Esophagus squamous epithelium (tissue), 5 donors: ENCODE results near the gene LOXL1. TPM values are rescaled to one million over a fixed set of nuclear protein-coding genes. Genes with fewer than 3 reads are reported as not detected.
A peak's percentile ranks its signal among the peaks of the same experiment; 100 is the strongest.

Source experiments
- DNase-seq: peaks from one replicate; lab custom pipeline; 2025; lab: John Stamatoyannopoulos, UW
- H3K27ac ChIP-seq, 4 donors: fragments of 200-600 bp; sonication (generic); one replicate each; pipeline ENCODE4 v1.5.1; 2016 to 2019; ENCODE audit warnings: mild to moderate bottlenecking in 1 of 4
- H3K27me3 ChIP-seq, 4 donors: fragments of 200-600 bp; sonication (generic); 1 replicate in 3 of 4; 2 replicates in 1 of 4; pipeline versions ENCODE4 v1.5.1 to v1.6.0; 2017 to 2021; ENCODE audit warnings: antibody characterized with exemption in 1 of 4
- H3K36me3 ChIP-seq, 3 donors: fragments of 200-600 bp; sonication (generic); one replicate each; pipeline ENCODE4 v1.5.1; 2016 to 2019
- H3K4me1 ChIP-seq, 3 donors: fragments of 200-600 bp; sonication (generic); one replicate each; pipeline ENCODE4 v1.5.1; 2017 to 2019
- H3K4me3 ChIP-seq, 4 donors: fragments of 200-600 bp; sonication (generic); 1 replicate in 3 of 4; 2 replicates in 1 of 4; pipeline ENCODE4 v1.5.1; 2016 to 2019; ENCODE audit warnings: mild to moderate bottlenecking in 2 of 4, moderate library complexity in 1 of 4
- H3K9me3 ChIP-seq, 3 donors: fragments of 200-600 bp; sonication (generic); one replicate each; pipeline ENCODE4 v1.5.1; 2016 to 2019
- POLR2A ChIP-seq, 4 donors: fragments of 450-650 bp; IDR thresholded peaks; one replicate each; pipeline ENCODE4 v1.6.1; 2017; ENCODE audit warnings: antibody characterized with exemption in 4 of 4, mild to moderate bottlenecking in 4 of 4, moderate library complexity in 3 of 4
- WGBS, 2 donors: methylation state at CpG; one replicate each; pipeline ENCODE4 v1.1.5; 2018; 5-methylcytosine and 5-hydroxymethylcytosine counted together
- intact Hi-C: fragments of 100-400 bp; cut with DNase I; formaldehyde crosslinking; loops from one replicate; pipeline ENCODE4 v1.15.0; 2022
- total RNA-seq, 4 donors: library from RNA; depleted of rRNA; stranded (reverse); fragments of >200 nt; gene quantifications; one replicate each; pipeline ENCODE4 v1.1.0, GENCODE V29; 2016
- TF ChIP-seq, protein P1 (sequence below), 6 experiments: fragments of 450-650 bp in 4 of 6; fragments of 200-600 bp in 2 of 6; sonication (generic) in 2 of 6; IDR thresholded peaks; one replicate each; pipeline ENCODE4 v1.5.1; 2016 to 2019; ENCODE audit warnings: antibody characterized with exemption in 6 of 6, mild to moderate bottlenecking in 4 of 6, moderate library complexity in 4 of 6
- donor health status: DM: yes; HTN: yes; CAD: no.

Gene LOXL1
- total RNA-seq, 4 donors from 2014 or later: 4.3 to 7.7 (median 6.3) TPM

DNA sequence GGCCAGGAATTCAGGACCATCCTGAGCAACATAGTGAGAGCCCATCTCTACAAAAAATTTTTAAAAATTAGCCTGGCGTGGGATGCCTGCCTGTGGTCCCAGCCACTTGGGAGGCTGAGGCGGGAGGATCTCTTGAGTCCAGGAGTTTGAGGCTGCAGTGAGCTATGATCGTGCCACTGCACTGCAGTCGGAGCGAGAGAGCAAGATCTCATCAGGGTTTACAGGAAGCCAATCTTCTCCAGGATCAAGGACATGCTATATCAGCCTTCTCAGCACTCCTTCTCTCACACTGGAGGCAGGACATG lies 66.3 kb downstream of the LOXL1 start:
- no peak for DNase-seq
- peak overlapping the region; percentile 61 to 85 (median 72) for H3K4me3 ChIP-seq
- H3K27me3 ChIP-seq: no peaks in the 10 kb centered on the region
- H3K9me3 ChIP-seq: no peaks in the 10 kb centered on the region
- no peak for TF ChIP-seq POLR2A (IDR thresholded peaks at IDR 0.05)
- TF ChIP-seq, protein P1, sequence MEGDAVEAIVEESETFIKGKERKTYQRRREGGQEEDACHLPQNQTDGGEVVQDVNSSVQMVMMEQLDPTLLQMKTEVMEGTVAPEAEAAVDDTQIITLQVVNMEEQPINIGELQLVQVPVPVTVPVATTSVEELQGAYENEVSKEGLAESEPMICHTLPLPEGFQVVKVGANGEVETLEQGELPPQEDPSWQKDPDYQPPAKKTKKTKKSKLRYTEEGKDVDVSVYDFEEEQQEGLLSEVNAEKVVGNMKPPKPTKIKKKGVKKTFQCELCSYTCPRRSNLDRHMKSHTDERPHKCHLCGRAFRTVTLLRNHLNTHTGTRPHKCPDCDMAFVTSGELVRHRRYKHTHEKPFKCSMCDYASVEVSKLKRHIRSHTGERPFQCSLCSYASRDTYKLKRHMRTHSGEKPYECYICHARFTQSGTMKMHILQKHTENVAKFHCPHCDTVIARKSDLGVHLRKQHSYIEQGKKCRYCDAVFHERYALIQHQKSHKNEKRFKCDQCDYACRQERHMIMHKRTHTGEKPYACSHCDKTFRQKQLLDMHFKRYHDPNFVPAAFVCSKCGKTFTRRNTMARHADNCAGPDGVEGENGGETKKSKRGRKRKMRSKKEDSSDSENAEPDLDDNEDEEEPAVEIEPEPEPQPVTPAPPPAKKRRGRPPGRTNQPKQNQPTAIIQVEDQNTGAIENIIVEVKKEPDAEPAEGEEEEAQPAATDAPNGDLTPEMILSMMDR (IDR thresholded peaks at IDR 0.05): no peak
- H3K27ac ChIP-seq: peak overlapping the region; percentile 78 to 91 (median 88)
- H3K4me1 ChIP-seq: peaks cover 60 to 90% (median 68%) of the 10 kb centered on the region in 3 donors
- WGBS, 2 donors: 75 to 100% methylated on average over 1 to 5 of the region's 5 CpGs
- intact Hi-C loops: no loop called here
- H3K36me3 ChIP-seq: peaks cover 0 to 2% (median 0%) of the 10 kb centered on the region in 3 donors

DNA sequence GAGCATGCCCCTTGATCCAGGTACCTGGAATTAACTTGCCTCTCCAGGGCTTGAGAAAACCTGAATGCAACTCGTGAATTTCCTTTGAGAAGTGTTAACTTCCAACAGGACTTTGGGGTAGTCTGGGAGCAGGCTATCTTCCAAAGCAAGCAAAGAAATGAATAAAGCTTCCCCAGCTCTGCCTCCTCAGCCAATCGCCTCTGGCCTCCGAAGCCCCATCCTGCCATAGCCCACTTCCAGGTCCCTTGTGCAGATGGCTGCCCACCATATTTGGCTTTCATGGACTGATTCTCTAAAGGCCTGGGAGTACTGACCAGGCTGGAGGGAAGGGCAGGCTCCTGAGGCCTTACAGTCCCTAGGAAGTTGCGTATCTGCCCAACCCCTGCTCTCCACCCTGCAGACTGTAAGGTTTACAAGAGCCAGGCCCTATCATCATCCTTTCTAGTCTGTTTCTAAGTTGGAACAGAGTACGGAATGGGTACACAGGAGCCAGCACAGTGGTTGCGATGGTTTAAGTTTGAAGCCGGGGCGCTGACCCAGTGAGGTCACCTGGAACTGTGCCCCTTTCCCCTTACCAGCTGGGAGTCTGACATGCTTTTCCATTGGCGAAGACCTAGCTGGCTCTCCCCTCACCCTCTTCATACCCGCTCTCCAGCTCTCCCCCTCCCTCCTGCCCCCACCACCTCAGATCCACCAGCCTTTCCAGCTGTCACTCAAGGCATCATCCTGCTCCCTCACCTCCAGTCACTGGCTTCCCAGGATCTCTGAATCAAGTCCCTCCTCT lies 67.1 kb downstream of the LOXL1 start:
- 93 to 94% methylated on average over 6 to 10 of the region's 10 CpGs for WGBS, 2 donors
- peak overlapping the region in 3 of 4 donors; percentile 97 to 99 (median 99) for H3K27ac ChIP-seq
- intact Hi-C loops: no loop called here
- no peak for TF ChIP-seq POLR2A (IDR thresholded peaks at IDR 0.05)
- TF ChIP-seq, protein P1 (IDR thresholded peaks at IDR 0.05): no peak
- H3K4me3 ChIP-seq: peak overlapping the region in 2 of 4 donors; percentile 70 to 95
- H3K4me1 ChIP-seq: peaks cover 63 to 90% (median 68%) of the 10 kb centered on the region in 3 donors
- H3K9me3 ChIP-seq: no peaks in the 10 kb centered on the region
- no peaks in the 10 kb centered on the region for H3K27me3 ChIP-seq
- peaks cover 0 to 8% (median 0%) of the 10 kb centered on the region in 3 donors for H3K36me3 ChIP-seq
- no peak for DNase-seq

DNA sequence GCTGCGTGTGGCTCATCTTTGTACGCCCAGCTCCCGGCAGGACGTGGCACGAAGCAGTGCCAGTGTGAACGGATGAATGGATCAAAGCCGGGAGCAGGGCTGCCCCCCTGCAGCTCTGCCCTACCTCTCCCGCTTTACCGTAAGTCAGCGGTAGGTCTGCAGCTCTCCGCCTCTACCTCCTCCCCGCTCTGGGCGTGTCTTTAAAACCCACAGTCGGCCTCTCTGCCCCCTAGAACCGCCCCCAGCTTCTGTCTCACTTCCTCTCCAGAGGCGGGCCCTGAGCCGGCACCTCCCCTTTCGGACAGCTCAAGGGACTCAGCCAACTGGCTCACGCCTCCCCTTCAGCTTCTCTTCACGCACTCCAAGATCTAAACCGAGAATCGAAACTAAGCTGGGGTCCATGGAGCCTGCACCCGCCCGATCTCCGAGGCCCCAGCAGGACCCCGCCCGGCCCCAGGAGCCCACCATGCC lies 68.2 kb downstream of the LOXL1 start, which contains the start of gene PML:
PML (plus strand) TSS at position 304 of the 471 bp plus-strand sequence; CDS start at position 401, 97 bp downstream.
- peak in 3 of 4 donors; percentile 27 to 74 (median 57) for TF ChIP-seq POLR2A (IDR thresholded peaks at IDR 0.05)
- TF ChIP-seq, protein P1 (IDR thresholded peaks at IDR 0.05): peak in 1 of 6 experiments; percentile 28
- Histone ChIP-seq H3K4me3 (peak within 1 kb of the TSS; percentile 70 to 95 (median 80)), H3K9me3 (no peaks in the 10 kb centered on the region), H3K36me3 (peaks cover 0 to 18% (median 0%) of the 10 kb centered on the region in 3 donors), H3K4me1 (peaks cover 55 to 90% (median 68%) of the 10 kb centered on the region in 3 donors), H3K27ac (peak within 1 kb of the TSS; percentile 95 to 99 (median 98)), H3K27me3 (no peaks in the 10 kb centered on the region)
- peak; percentile 88 for DNase-seq
- WGBS, 2 donors: 0 to 1% methylated on average over 1 to 23 of the region's 27 CpGs
- intact Hi-C loops: no loop called here

DNA sequence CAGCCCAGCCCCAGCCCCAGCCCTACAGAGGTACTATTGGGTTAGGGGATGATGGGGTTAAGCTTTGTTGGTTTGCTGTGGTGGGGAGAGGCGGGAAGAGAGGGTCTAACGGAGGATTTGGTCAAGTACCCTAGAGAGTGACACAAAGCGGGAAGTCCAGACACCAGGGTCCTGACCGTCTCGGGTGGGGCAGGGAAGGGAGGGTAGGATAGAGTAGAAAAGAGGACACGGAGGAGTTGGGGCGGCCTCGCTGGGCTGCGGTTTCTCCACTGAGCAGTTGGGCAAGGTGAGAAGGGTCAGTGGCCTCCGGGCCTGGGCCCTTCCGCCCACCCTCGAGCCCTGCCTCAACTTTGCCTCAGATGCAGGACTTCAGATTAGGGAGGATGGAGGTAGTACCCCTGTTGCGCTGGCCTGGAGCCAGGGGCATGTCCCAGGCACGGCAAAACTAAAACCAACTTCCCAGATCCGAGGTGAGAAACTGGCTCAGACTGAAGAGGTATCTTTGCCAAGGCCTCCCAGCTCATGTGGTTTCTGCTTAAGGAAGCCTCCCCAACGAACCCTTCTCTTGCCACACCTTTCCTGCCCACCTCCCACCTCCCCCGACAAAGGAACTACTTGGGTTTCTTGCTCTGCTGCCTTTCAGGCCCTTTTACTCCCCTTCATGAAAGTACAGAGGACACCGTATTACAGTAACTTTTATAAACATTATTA lies 68.8 kb downstream of the LOXL1 start:
- H3K27ac ChIP-seq: peak overlapping the region; percentile 95 to 99 (median 98)
- intact Hi-C loops: no loop called here
- 0% methylated on average over 11 to 13 of the region's 18 CpGs for WGBS, 2 donors
- H3K36me3 ChIP-seq: peaks cover 0 to 24% (median 0%) of the 10 kb centered on the region in 3 donors
- peaks cover 48 to 90% (median 68%) of the 10 kb centered on the region in 3 donors for H3K4me1 ChIP-seq
- H3K4me3 ChIP-seq: peak overlapping the region; percentile 70 to 95 (median 80)
- H3K27me3 ChIP-seq: no peaks in the 10 kb centered on the region
- H3K9me3 ChIP-seq: no peaks in the 10 kb centered on the region
- no peak for DNase-seq
- no peak for TF ChIP-seq POLR2A (IDR thresholded peaks at IDR 0.05)
- TF ChIP-seq, protein P1 (IDR thresholded peaks at IDR 0.05): no peak
